PFSK-1 (cell line): Measurements from ENCODE around the gene CCL19.

Source experiments
- FOXP2 ChIP-seq: optimal IDR thresholded peaks from 2 replicates; pipeline ENCODE3; 2011; ENCODE audit warnings: borderline replicate concordance, control low read depth, inconsistent platforms; ENCODE audit not compliant: insufficient read depth; ENCODE audit errors: extremely low read length, extremely low read depth
- POLR2AphosphoS5 ChIP-seq: IDR thresholded peaks from 2 replicates; pipeline ENCODE4 v1.6.1; 2012; ENCODE audit warnings: low read depth, mild to moderate bottlenecking, control low read depth, low read length, moderate library complexity
- SIN3A ChIP-seq: IDR thresholded peaks from 2 replicates; pipeline ENCODE4 v1.6.1; 2012; ENCODE audit warnings: mild to moderate bottlenecking, low read length, moderate library complexity, borderline replicate concordance; ENCODE audit not compliant: insufficient read depth
- TAF1 ChIP-seq: IDR thresholded peaks from 2 replicates; pipeline ENCODE4 v1.6.1; 2012; ENCODE audit warnings: low read length, control low read depth, borderline replicate concordance; ENCODE audit not compliant: insufficient read depth
- TF ChIP-seq, protein P1 (sequence below), 2 experiments: IDR thresholded peaks; 2 replicates each; pipeline versions ENCODE4 v1.6.1 to v1.8.0; 2011 to 2012; ENCODE audit warnings: low read depth in 2 of 2, low read length in 2 of 2, control low read depth in 1 of 2, inconsistent platforms in 1 of 2, mild to moderate bottlenecking in 1 of 2, moderate library complexity in 1 of 2; ENCODE audit not compliant: insufficient read depth in 1 of 2

DNA sequence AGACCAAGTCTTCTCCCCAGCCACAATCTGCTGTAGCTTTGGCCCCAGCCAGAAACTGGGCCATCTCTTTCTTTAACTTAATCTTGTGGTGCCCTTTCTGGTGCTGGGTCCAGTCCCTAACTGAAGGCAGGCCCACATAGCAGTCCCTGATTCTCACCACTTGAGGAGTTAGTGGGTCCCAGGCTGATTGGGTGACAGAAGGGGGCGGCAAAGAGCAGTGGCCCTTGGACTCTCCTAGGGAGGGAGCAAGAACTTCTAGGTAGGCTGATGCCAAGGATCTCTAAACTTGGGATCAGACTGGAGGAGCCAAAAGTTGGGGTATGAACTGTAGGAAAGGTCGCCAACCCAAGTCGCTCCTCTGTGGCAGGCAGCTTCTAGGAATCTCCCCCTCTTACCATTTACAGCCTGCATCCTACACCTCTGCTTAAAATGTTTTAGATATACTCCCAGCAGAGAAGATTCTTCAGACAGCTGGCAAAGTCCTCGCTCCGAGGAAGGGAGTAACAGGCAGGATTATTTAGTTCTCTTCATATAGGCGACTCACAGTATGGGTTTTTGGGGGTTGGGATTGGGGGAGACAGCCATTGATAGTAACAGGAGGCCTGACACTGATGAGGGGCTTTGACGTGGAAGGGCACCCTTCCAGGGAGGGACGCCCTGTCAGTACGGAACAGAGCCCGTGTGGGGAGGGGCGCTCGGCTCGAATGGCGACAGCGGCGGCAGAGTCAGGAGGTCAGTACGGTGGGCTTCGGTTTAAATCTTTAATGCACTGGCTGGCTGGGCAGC, 26.6 kb downstream of the CCL19 start:
- no peak for TF ChIP-seq POLR2AphosphoS5
- TF ChIP-seq TAF1 = no peak
- TF ChIP-seq SIN3A = no peak
- TF ChIP-seq, protein P1, sequence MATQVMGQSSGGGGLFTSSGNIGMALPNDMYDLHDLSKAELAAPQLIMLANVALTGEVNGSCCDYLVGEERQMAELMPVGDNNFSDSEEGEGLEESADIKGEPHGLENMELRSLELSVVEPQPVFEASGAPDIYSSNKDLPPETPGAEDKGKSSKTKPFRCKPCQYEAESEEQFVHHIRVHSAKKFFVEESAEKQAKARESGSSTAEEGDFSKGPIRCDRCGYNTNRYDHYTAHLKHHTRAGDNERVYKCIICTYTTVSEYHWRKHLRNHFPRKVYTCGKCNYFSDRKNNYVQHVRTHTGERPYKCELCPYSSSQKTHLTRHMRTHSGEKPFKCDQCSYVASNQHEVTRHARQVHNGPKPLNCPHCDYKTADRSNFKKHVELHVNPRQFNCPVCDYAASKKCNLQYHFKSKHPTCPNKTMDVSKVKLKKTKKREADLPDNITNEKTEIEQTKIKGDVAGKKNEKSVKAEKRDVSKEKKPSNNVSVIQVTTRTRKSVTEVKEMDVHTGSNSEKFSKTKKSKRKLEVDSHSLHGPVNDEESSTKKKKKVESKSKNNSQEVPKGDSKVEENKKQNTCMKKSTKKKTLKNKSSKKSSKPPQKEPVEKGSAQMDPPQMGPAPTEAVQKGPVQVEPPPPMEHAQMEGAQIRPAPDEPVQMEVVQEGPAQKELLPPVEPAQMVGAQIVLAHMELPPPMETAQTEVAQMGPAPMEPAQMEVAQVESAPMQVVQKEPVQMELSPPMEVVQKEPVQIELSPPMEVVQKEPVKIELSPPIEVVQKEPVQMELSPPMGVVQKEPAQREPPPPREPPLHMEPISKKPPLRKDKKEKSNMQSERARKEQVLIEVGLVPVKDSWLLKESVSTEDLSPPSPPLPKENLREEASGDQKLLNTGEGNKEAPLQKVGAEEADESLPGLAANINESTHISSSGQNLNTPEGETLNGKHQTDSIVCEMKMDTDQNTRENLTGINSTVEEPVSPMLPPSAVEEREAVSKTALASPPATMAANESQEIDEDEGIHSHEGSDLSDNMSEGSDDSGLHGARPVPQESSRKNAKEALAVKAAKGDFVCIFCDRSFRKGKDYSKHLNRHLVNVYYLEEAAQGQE (IDR thresholded peaks at IDR 0.05; ENCODE audit: insufficient read depth in 1 of 2, low read depth in 2 of 2, low read length in 2 of 2) = no peak
- no peak for TF ChIP-seq FOXP2
